Memory B cell (primary cell): Measurements from ENCODE around the gene BSN.
A peak's percentile ranks its signal among the peaks of the same experiment; 100 is the strongest.

Experiments used
- ATAC-seq: fragments of 150-1000 bp; cut with Tn5 transposase; 2 replicates; pipeline ENCODE4 v1.10.0; 2021; ENCODE audit warnings: low read depth, mild to moderate bottlenecking, moderate library complexity
- DNase-seq, 2 donors: peaks; one replicate each; pipeline ENCODE4 v3.0.0; 2022; ENCODE audit warnings: low spot score in 2 of 2
- H3K27ac Mint-ChIP-seq: one replicate; pipeline ENCODE4 v1.8.0; 2022; ENCODE audit warnings: mild to moderate bottlenecking, moderate library complexity, mixed read lengths
- H3K27me3 Mint-ChIP-seq: one replicate; pipeline ENCODE4 v1.8.0; 2022; ENCODE audit warnings: mixed read lengths
- H3K36me3 Mint-ChIP-seq: one replicate; pipeline ENCODE4 v1.8.0; 2022; ENCODE audit warnings: mild to moderate bottlenecking, mixed read lengths
- H3K4me1 Mint-ChIP-seq: one replicate; pipeline ENCODE4 v1.8.0; 2022; ENCODE audit warnings: mixed read lengths
- H3K4me3 Mint-ChIP-seq: one replicate; pipeline ENCODE4 v1.8.0; 2022; ENCODE audit warnings: mild to moderate bottlenecking, moderate library complexity, mixed read lengths
- H3K9me3 Mint-ChIP-seq: one replicate; pipeline ENCODE4 v1.8.0; 2022; ENCODE audit warnings: mixed read lengths

Gene BSN

DNA sequence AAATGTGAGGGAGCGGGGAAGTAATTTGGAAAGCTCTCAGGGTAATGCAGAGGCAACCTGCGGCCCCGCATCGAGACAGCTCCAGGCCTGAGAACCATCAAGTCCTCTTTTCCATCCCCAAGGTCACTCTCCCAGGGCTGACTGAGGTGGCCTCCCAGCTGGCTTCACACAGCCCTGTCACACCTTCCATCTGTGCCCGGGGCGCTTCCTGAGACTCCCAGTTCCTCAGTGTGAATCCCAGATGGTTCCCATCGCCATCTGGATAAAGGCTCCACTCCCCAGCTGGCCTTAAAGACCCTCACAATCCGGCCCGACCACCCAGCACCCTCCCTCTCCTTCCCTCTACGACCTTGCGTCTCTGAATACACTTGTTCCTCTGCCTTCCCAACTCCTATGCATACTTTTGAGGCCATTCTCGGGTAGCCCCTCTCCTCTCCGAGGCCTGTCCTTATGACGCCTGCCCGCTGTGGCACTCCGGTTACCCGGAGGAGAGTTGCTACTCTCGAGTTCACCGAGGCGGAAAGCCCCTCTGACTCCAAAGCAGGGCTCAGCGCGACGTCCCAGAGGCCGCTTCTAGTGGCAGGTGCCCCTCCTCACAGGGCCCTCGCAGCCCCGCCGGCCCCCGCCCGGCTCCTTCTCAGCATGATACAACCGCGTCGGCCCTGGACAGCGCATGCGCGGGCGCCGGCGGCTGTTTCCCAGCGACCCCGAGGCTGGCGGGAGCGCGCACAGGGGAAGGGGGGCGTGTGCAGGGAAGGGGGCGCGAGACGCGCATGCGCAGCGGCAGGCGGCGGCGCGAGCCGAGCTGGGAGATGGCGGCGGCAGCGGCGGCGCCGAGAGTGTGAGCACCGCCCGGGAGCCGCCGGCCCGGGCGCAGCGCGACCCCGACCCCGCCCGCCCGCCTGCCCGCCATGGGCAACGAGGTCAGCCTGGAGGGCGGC, at the start of gene BSN:
Gene BSN (plus strand): TSS at position 786 of the 941 bp plus-strand sequence. CDS start 126 bp downstream, at position 912.
- H3K4me3 Mint-ChIP-seq: peak within 1 kb of the TSS; percentile 79
- peaks cover 8% of the 10 kb centered on the region for H3K4me1 Mint-ChIP-seq
- peaks cover 24% of the 10 kb centered on the region for H3K27me3 Mint-ChIP-seq
- ATAC-seq (peak; percentile 90), DNase-seq (peak; percentile 71)
- no peak within 1 kb of the TSS for H3K27ac Mint-ChIP-seq
- H3K36me3 Mint-ChIP-seq: no peaks in the 10 kb centered on the region
- H3K9me3 Mint-ChIP-seq: no peaks in the 10 kb centered on the region

DNA sequence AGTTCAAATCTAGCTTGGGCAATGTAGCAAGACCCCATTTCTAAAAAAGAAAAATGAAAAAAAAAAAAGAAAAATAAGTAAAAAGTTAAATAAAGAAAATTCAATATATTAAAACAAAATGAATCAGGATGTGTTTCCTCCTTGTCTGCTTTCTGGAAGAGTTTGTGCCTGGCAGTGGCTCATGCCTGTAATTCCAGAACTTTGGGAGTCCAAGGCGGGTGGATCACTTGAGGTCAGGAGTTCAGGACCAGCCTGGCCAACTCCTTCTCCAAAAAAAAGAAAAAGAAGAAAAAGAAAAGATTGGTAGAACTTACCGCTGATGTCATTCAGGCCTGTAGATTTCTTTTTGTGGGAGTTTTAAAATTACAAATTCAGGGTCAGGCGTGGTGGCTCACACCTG, 47.4 kb upstream of the BSN start:
- H3K27ac Mint-ChIP-seq: no peak overlapping the region
- no peak for ATAC-seq
- peaks cover 14% of the 10 kb centered on the region for H3K4me1 Mint-ChIP-seq
- H3K36me3 Mint-ChIP-seq: peaks cover 15% of the 10 kb centered on the region
- no peak for DNase-seq
- no peaks in the 10 kb centered on the region for H3K27me3 Mint-ChIP-seq
- H3K9me3 Mint-ChIP-seq: no peaks in the 10 kb centered on the region
- H3K4me3 Mint-ChIP-seq: no peak overlapping the region

DNA sequence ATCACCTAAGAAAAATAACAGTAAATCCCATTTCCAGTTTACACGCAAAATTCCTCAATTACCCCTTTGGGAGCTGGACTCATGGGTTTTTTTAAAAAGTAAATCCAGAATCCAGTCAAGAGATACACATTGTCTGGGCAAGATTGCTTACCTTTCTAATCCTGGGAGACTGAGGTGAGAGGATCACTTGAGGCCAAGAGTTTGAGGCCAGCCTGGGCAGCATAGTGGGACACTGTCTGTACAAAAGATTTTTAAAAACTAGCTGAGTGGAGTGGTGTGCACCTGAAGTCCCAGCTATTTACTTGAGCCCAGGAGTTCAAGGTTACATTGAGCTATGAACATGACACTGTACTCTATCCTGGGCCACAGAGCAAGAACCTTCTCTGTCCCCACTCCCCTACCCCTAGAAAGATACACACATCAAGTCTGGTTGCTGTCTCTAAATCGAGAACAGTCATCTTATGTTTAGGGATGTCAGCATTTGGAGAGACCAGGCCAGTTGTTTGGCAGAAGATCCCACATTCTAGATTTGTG, 45.2 kb upstream of the BSN start:
- H3K4me1 Mint-ChIP-seq: peaks cover 7% of the 10 kb centered on the region
- no peak overlapping the region for H3K27ac Mint-ChIP-seq
- ATAC-seq: no peak
- no peak overlapping the region for H3K4me3 Mint-ChIP-seq
- peaks cover 16% of the 10 kb centered on the region for H3K36me3 Mint-ChIP-seq
- no peak for DNase-seq
- no peaks in the 10 kb centered on the region for H3K9me3 Mint-ChIP-seq
- no peaks in the 10 kb centered on the region for H3K27me3 Mint-ChIP-seq

GRCh38 chr3:49511639-49512038, 42.6 kb upstream of the BSN start:
- ATAC-seq (no peak), DNase-seq (no peak)
- H3K27me3 Mint-ChIP-seq: no peaks in the 10 kb centered on the region
- no peaks in the 10 kb centered on the region for H3K9me3 Mint-ChIP-seq
- peaks cover 11% of the 10 kb centered on the region for H3K4me1 Mint-ChIP-seq
- H3K27ac Mint-ChIP-seq: no peak overlapping the region
- H3K4me3 Mint-ChIP-seq: no peak overlapping the region
- H3K36me3 Mint-ChIP-seq: peaks cover 26% of the 10 kb centered on the region

DNA sequence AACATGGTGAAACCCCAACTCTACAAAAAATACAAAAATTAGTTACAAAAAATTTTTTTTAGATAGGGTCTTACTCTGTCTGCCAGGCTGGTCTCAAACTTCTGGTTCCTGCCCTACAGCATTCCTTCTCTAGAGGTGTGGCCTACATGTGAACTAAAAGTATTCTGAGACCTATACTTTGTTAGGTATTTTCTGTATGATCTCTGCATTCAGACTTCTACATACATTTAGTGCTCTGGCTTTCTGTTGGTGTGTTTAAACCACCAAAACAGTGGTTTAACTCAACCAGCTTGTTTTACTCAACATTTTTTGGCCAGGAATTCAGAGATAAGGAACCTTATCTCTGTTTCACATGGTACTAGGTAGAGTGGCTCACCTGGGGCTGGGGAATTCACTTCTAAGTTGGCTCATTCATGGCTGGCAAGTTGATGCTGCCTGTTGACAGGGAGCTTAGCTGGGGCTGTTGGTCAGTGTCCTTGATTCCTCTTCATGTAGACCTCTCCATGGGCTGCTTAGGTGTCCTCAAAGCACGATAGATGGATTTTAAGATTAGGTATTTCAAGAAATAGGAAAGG, 41.4 kb upstream of the BSN start:
- Mint-ChIP-seq H3K36me3 (peaks cover 29% of the 10 kb centered on the region), H3K4me1 (peaks cover 13% of the 10 kb centered on the region), H3K27ac (no peak overlapping the region), H3K4me3 (no peak overlapping the region), H3K9me3 (no peaks in the 10 kb centered on the region), H3K27me3 (no peaks in the 10 kb centered on the region)
- no peak for ATAC-seq
- no peak for DNase-seq

DNA sequence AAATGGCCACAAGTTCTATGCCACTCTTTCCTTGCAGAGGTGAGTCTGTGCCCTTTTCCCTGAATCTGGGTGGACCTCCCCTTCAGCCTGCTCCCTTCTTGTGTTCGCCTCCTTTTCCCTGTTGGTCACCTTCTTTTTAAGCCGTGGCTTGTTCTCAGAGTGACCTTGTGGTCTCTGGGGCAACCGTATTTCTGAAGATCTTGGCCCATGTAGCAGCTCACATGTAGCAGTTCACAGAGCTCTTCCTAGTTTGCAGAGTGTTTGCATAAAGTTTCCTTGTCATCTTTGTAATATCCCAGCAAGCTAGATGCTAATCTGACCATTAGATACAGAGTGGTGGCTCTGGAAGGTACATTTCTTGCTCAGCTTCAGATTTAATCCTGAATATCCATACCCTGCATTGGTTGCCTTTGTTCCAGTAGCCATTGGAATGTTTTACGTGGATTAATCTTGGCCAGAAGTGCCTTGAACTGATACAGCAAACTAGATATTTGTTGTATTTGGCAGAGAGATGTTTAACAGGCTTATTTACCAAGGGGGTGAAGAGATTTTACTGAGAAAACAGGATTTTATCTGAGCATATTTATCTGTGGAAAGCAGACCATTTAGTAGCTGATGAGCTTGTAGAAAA, 40.7 kb upstream of the BSN start:
- ATAC-seq (no peak), DNase-seq (no peak)
- H3K27me3 Mint-ChIP-seq: no peaks in the 10 kb centered on the region
- H3K36me3 Mint-ChIP-seq: peaks cover 29% of the 10 kb centered on the region
- no peak overlapping the region for H3K27ac Mint-ChIP-seq
- no peak overlapping the region for H3K4me3 Mint-ChIP-seq
- no peaks in the 10 kb centered on the region for H3K9me3 Mint-ChIP-seq
- peaks cover 12% of the 10 kb centered on the region for H3K4me1 Mint-ChIP-seq

DNA sequence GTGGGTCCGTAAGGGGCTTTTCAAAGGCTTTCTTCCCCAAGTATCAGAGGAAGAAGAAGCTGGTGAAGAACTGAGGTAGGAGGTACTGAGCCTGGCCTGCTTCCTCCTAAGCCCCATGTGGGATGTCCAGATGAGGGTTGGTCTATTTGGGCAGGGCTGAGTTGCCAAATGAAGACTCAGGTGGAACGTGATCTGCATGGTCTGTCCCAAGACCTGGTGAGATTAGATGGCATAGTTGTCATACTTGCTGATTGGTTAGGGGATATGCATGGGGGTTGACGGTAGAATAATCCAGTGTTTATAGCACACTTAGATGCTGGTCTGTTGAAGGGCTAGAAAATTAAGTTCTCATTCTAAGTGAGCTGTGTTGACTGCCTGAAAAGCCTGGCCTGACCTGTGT, 36.3 kb upstream of the BSN start:
- Mint-ChIP-seq H3K9me3 (no peaks in the 10 kb centered on the region), H3K4me3 (no peak overlapping the region), H3K36me3 (peaks cover 25% of the 10 kb centered on the region), H3K4me1 (peaks cover 30% of the 10 kb centered on the region), H3K27ac (peak overlapping the region; percentile 51), H3K27me3 (no peaks in the 10 kb centered on the region)
- ATAC-seq: no peak
- no peak for DNase-seq

- H3K4me1 Mint-ChIP-seq: peaks cover 33% of the 10 kb centered on the region
- H3K27ac Mint-ChIP-seq: no peak overlapping the region
- no peaks in the 10 kb centered on the region for H3K27me3 Mint-ChIP-seq
- H3K36me3 Mint-ChIP-seq: peaks cover 21% of the 10 kb centered on the region
- no peak overlapping the region for H3K4me3 Mint-ChIP-seq
- H3K9me3 Mint-ChIP-seq: no peaks in the 10 kb centered on the region
- ATAC-seq (no peak), DNase-seq (no peak)
Measured at GRCh38 chr3:49518441-49518840, 35.8 kb upstream of the BSN start.

DNA sequence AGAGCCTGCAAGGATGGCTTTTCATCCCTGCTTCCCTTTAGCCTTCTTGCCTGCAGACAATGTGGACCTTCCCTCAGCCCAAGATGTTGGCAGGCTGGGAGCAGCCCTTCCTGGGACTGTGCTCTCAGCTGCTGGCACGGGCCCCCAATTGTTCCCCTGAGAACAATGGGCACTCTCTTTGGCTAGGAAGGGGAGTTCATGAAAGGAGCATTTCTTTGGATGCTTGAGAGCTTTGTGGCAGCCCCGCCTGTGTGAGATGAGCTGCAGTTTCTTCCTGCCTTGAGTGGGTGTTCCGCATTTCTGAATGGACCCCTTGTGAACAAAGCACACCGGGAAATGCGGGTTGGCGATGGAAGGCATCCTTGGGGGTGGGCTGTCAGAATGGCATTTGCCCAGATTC, 35.0 kb upstream of the BSN start:
- Mint-ChIP-seq H3K9me3 (no peaks in the 10 kb centered on the region), H3K27ac (peak overlapping the region; percentile 32), H3K4me1 (peaks cover 34% of the 10 kb centered on the region), H3K27me3 (no peaks in the 10 kb centered on the region), H3K4me3 (no peak overlapping the region), H3K36me3 (peaks cover 13% of the 10 kb centered on the region)
- ATAC-seq: no peak
- DNase-seq: no peak

GRCh38 chr3:49519916-49520385, 34.3 kb upstream of the BSN start:
- H3K4me1 Mint-ChIP-seq: peaks cover 34% of the 10 kb centered on the region
- ATAC-seq (no peak), DNase-seq (no peak)
- H3K27me3 Mint-ChIP-seq: no peaks in the 10 kb centered on the region
- peaks cover 13% of the 10 kb centered on the region for H3K36me3 Mint-ChIP-seq
- no peak overlapping the region for H3K27ac Mint-ChIP-seq
- no peak overlapping the region for H3K4me3 Mint-ChIP-seq
- no peaks in the 10 kb centered on the region for H3K9me3 Mint-ChIP-seq

- DNase-seq (no peak), ATAC-seq (peak; percentile 17)
- no peak overlapping the region for H3K27ac Mint-ChIP-seq
- no peaks in the 10 kb centered on the region for H3K27me3 Mint-ChIP-seq
- peaks cover 22% of the 10 kb centered on the region for H3K4me1 Mint-ChIP-seq
- peaks cover 2% of the 10 kb centered on the region for H3K36me3 Mint-ChIP-seq
- H3K9me3 Mint-ChIP-seq: no peaks in the 10 kb centered on the region
- H3K4me3 Mint-ChIP-seq: no peak overlapping the region
Measured at GRCh38 chr3:49523756-49524747, 30.2 kb upstream of the BSN start.

DNA sequence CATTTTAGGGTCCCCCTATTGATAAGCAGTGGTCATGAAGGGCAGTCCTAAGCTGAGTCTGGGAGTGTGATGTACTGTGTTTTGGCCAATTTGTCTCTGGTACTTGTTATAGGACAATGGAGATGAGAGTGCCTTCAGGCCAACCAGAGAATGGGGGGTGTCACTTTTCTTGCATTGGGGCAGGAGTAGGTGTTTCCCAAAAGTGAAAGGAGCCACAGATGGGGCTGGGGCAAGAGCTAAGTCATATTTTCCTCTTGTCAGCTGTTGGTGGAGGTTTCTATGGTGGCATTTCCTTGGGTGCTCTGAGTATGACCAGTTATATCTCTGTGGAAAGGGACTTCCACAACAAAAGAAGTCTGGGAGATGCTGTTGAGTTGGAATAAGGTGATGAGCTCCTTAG, 24.7 kb upstream of the BSN start:
- Mint-ChIP-seq H3K27ac (no peak overlapping the region), H3K4me1 (peaks cover 4% of the 10 kb centered on the region), H3K36me3 (peaks cover 18% of the 10 kb centered on the region), H3K4me3 (no peak overlapping the region), H3K27me3 (no peaks in the 10 kb centered on the region), H3K9me3 (no peaks in the 10 kb centered on the region)
- DNase-seq (no peak), ATAC-seq (no peak)

DNA sequence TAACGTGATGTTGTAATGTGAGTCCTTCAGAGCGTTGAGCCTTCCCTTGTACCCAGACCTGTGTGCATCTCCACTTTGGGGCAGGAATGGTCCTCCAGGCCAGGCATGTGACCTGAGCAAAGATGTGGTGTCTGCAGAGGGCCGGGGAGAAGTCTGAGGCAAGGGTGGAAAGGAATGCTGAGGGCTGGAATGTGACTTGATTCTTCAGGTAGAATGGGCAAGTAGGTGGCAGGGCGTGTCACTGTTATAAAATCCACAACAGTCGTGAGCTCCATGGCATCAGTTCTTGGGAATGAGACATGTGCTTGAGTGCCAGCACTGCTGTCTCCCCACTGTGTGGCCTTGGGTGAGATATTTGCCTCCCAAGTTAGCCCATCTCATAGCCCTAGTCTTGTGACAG, 24.0 kb upstream of the BSN start:
- H3K4me1 Mint-ChIP-seq: peaks cover 4% of the 10 kb centered on the region
- H3K4me3 Mint-ChIP-seq: no peak overlapping the region
- H3K27me3 Mint-ChIP-seq: no peaks in the 10 kb centered on the region
- no peaks in the 10 kb centered on the region for H3K9me3 Mint-ChIP-seq
- ATAC-seq: no peak
- no peak overlapping the region for H3K27ac Mint-ChIP-seq
- peaks cover 18% of the 10 kb centered on the region for H3K36me3 Mint-ChIP-seq
- no peak for DNase-seq
